Astrocyte (in vitro differentiated cells and primary cell): ENCODE measurements around the gene FOXF1.

ENCODE experiments used
- EZH2 ChIP-seq: IDR thresholded peaks from 2 replicates; pipeline ENCODE4 v1.6.1; 2012; ENCODE audit warnings: mild to moderate bottlenecking, low read length, inconsistent platforms; ENCODE audit not compliant: insufficient read depth
- TF ChIP-seq, protein P1 (sequence below): IDR thresholded peaks from 2 replicates; pipeline ENCODE4 v1.5.1; 2011; ENCODE audit warnings: low read depth, mild to moderate bottlenecking, inconsistent platforms, low read length, moderate library complexity; ENCODE audit not compliant: insufficient read depth

DNA sequence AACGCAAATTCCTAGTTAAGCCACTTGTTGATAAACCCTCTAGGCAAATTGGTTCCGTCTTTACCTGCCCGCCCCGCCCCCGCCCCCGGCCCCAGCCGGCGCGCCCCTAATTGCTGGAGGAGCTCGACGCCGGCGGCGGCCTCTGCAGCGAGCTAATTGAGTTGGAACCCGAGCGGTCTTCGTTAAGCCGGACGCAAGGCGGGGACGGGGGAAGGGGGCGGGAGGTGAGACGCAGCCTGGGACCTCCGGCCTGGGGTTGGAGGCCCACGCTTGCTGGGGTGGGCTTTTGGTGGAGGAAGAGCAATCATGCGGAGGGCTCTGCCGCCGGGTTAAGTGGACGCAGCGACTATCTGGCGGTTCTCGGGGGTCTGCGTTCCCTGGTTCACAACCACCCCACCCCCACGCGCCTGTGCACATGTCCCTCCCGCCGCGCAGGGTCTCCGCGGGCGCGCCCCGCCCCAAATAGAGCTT, 12.7 kb upstream of the FOXF1 start:
- TF ChIP-seq, protein P1, sequence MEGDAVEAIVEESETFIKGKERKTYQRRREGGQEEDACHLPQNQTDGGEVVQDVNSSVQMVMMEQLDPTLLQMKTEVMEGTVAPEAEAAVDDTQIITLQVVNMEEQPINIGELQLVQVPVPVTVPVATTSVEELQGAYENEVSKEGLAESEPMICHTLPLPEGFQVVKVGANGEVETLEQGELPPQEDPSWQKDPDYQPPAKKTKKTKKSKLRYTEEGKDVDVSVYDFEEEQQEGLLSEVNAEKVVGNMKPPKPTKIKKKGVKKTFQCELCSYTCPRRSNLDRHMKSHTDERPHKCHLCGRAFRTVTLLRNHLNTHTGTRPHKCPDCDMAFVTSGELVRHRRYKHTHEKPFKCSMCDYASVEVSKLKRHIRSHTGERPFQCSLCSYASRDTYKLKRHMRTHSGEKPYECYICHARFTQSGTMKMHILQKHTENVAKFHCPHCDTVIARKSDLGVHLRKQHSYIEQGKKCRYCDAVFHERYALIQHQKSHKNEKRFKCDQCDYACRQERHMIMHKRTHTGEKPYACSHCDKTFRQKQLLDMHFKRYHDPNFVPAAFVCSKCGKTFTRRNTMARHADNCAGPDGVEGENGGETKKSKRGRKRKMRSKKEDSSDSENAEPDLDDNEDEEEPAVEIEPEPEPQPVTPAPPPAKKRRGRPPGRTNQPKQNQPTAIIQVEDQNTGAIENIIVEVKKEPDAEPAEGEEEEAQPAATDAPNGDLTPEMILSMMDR: no peak
- TF ChIP-seq EZH2: no peak
